GM12865 (cell line): Measurements from ENCODE around the gene SUCO.
A peak's percentile ranks its signal among the peaks of the same experiment; 100 is the strongest.
"Not testable (repeated sequence)": the region's sequence is repeated elsewhere in the genome, so short reads cannot be mapped to it uniquely, and the experiment has no call there.

ENCODE experiments used
- DNase-seq: peaks from one replicate; pipeline ENCODE4 v3.0.0; 2010; ENCODE audit warnings: low read depth
- H3K4me3 ChIP-seq: 2 replicates; pipeline ENCODE4 v1.5.1; 2011; ENCODE audit warnings: mild to moderate bottlenecking, low read depth, low read length, control low read depth
- CTCF ChIP-seq: IDR thresholded peaks from 2 replicates; pipeline ENCODE4 v1.5.1; 2011; ENCODE audit warnings: low read length, control low read depth, low read depth, inconsistent platforms; ENCODE audit not compliant: insufficient read depth; ENCODE audit errors: missing control alignments

SUCO gene

GRCh38 chr1:172588296-172589291, 55.6 kb downstream of the SUCO start:
- H3K4me3 ChIP-seq, result no peak overlapping the region
- DNase-seq, result peak; percentile 32
- TF ChIP-seq CTCF, result no peak

- no peak overlapping the region for H3K4me3 ChIP-seq
These were observed 56.6 kb downstream of the SUCO start for GRCh38 chr1:172589553-172589952.

GRCh38 chr1:172591429-172591828, 58.5 kb downstream of the SUCO start:
- not testable (repeated sequence) for DNase-seq

More at GRCh38 chr1:172589553-172589952, 56.6 kb downstream of the SUCO start:
- TF ChIP-seq CTCF, result no peak
- no peak for DNase-seq

GRCh38 chr1:172595066-172595465, 62.1 kb downstream of the SUCO start:
- H3K4me3 ChIP-seq, result not testable (repeated sequence)

More at GRCh38 chr1:172591429-172591828, 58.5 kb downstream of the SUCO start:
- H3K4me3 ChIP-seq, result not testable (repeated sequence)

GRCh38 chr1:172596782-172597181, 63.8 kb downstream of the SUCO start:
- not testable (repeated sequence) for H3K4me3 ChIP-seq, DNase-seq

More at GRCh38 chr1:172595066-172595465, 62.1 kb downstream of the SUCO start:
- DNase-seq, result not testable (repeated sequence)

- no peak overlapping the region for H3K4me3 ChIP-seq
- TF ChIP-seq CTCF, result no peak
- DNase-seq, result no peak
These were observed 67.0 kb downstream of the SUCO start for GRCh38 chr1:172599912-172600311.

- no peak for DNase-seq
- no peak for TF ChIP-seq CTCF
- H3K4me3 ChIP-seq, result no peak overlapping the region
These were observed 67.7 kb downstream of the SUCO start for GRCh38 chr1:172600615-172601014.

GRCh38 chr1:172601046-172601630, 68.2 kb downstream of the SUCO start:
- DNase-seq, result no peak
- no peak overlapping the region for H3K4me3 ChIP-seq
- TF ChIP-seq CTCF, result no peak
